CD8-positive, alpha-beta memory T cell (primary cell): ENCODE data around the gene ERICH6. TPM values are rescaled to one million over a fixed set of nuclear protein-coding genes. Genes with fewer than 3 reads are reported as not detected.

Source experiments
- CTCF ChIA-PET: fragments of 350-600 bp; sonication (Branson Sonifier 250); formaldehyde crosslinking; loops from one replicate; lab custom pipeline; 2021; ENCODE audit warnings: antibody characterized with exemption; lab: Charles Lee
- POLR2A ChIA-PET: fragments of 350-600 bp; sonication (Branson Sonifier 250); formaldehyde crosslinking; loops from one replicate; lab custom pipeline; 2021; ENCODE audit warnings: antibody characterized with exemption; lab: Charles Lee
- DNase-seq, 5 donors: peaks; one replicate each; pipeline versions ENCODE4 v3.0.0 to v3.0.0-alpha.2; 2020 to 2022; ENCODE audit warnings: mixed read lengths in 1 of 5
- H3K27ac ChIP-seq: one replicate; pipeline ENCODE4 v1.7.0; 2013; ENCODE audit warnings: low read depth, mild to moderate bottlenecking, low read length, moderate library complexity
- H3K27me3 ChIP-seq: 2 replicates; pipeline ENCODE4 v1.7.0; 2013; ENCODE audit warnings: low read length, mild to moderate bottlenecking; ENCODE audit not compliant: insufficient read depth, poor library complexity, severe bottlenecking
- H3K36me3 ChIP-seq: 2 replicates; pipeline ENCODE4 v1.7.0; 2013; ENCODE audit warnings: mild to moderate bottlenecking, low read length, moderate library complexity; ENCODE audit not compliant: insufficient read depth
- H3K4me1 ChIP-seq: 2 replicates; pipeline ENCODE4 v1.7.0; 2013; ENCODE audit warnings: mild to moderate bottlenecking, low read length, moderate library complexity; ENCODE audit not compliant: insufficient read depth
- H3K4me3 ChIP-seq: 2 replicates; pipeline ENCODE4 v1.7.0; 2013; ENCODE audit warnings: mild to moderate bottlenecking, low read length
- H3K9me3 ChIP-seq: 2 replicates; pipeline ENCODE4 v1.7.0; 2013; ENCODE audit warnings: mild to moderate bottlenecking, low read length
- H3K27ac Mint-ChIP-seq, 8 donors: one replicate each; pipeline ENCODE4 v1.8.0; 2020 to 2021; ENCODE audit warnings: mixed read lengths in 8 of 8, mild to moderate bottlenecking in 6 of 8, inconsistent platforms in 3 of 8, moderate library complexity in 3 of 8
- H3K27me3 Mint-ChIP-seq, 2 donors: one replicate each; pipeline ENCODE4 v1.8.0; 2020 to 2021; ENCODE audit warnings: mixed read lengths in 2 of 2, mild to moderate bottlenecking in 1 of 2, moderate library complexity in 1 of 2
- H3K36me3 Mint-ChIP-seq, 3 donors: one replicate each; pipeline ENCODE4 v1.8.0; 2020 to 2021; ENCODE audit warnings: mixed read lengths in 3 of 3, inconsistent platforms in 1 of 3, mild to moderate bottlenecking in 1 of 3
- H3K4me1 Mint-ChIP-seq, 3 donors: one replicate each; pipeline ENCODE4 v1.8.0; 2020 to 2021; ENCODE audit warnings: mixed read lengths in 3 of 3, inconsistent platforms in 1 of 3, mild to moderate bottlenecking in 1 of 3
- H3K4me3 Mint-ChIP-seq, 7 donors: one replicate each; pipeline ENCODE4 v1.8.0; 2020 to 2021; ENCODE audit warnings: mixed read lengths in 7 of 7, mild to moderate bottlenecking in 6 of 7, moderate library complexity in 4 of 7, inconsistent platforms in 2 of 7
- H3K9me3 Mint-ChIP-seq, 5 donors: one replicate each; pipeline ENCODE4 v1.8.0; 2020 to 2022; ENCODE audit warnings: mixed read lengths in 5 of 5, mild to moderate bottlenecking in 3 of 5, moderate library complexity in 2 of 5, inconsistent platforms in 1 of 5
- polyA plus RNA-seq: library from polyadenylated mRNA; unstranded; fragments of 300-500 nt; fragmentation: Illumina TruSeq; gene quantifications from one replicate; pipeline ENCODE4 v1.2.3, GENCODE V29; 2021
- total RNA-seq, 2 experiments: library from RNA; stranded (reverse); gene quantifications; one replicate each; pipeline ENCODE4 v1.2.3, GENCODE V29; 2021

The ERICH6 gene
- total and polyA plus RNA-seq, 3 experiments from 2014 or later, result 0.39 TPM; not detected in 2

GRCh38 chr3:150733936-150734794 is 30.4 kb upstream of the ERICH6 start:
- H3K4me3 Mint-ChIP-seq, result no peak overlapping the region
- Histone ChIP-seq H3K9me3 (no peaks in the 10 kb centered on the region), H3K27ac (peak overlapping the region; percentile 14), H3K4me1 (peaks cover 3% of the 10 kb centered on the region), H3K36me3 (no peaks in the 10 kb centered on the region), H3K4me3 (no peak overlapping the region), H3K27me3 (no peaks in the 10 kb centered on the region)
- DNase-seq, result no peak
- H3K4me1 Mint-ChIP-seq, result peaks cover 0 to 14% (median 4%) of the 10 kb centered on the region in 3 donors
- H3K27ac Mint-ChIP-seq, result no peak overlapping the region
- ChIA-PET CTCF (interaction anchor here (0.6 to 1.1 kb wide), 4 partner anchors 12 to 547 kb away, joined by 3 read pairs; no protein-coding TSS in a partner anchor), POLR2A (no interaction called here)
- no peaks in the 10 kb centered on the region for H3K27me3 Mint-ChIP-seq
- H3K36me3 Mint-ChIP-seq, result peaks cover 0 to 6% (median 0%) of the 10 kb centered on the region in 3 donors
- no peaks in the 10 kb centered on the region for H3K9me3 Mint-ChIP-seq

GRCh38 chr3:150733373-150733935 is 29.7 kb upstream of the ERICH6 start:
- Histone ChIP-seq H3K9me3 (no peaks in the 10 kb centered on the region), H3K4me1 (no peaks in the 10 kb centered on the region), H3K36me3 (no peaks in the 10 kb centered on the region), H3K27me3 (no peaks in the 10 kb centered on the region), H3K4me3 (no peak overlapping the region), H3K27ac (peak overlapping the region; percentile 14)
- DNase-seq, result no peak
- H3K9me3 Mint-ChIP-seq, result no peaks in the 10 kb centered on the region
- CTCF ChIA-PET, result interaction anchor here (0.9 kb wide), 1 partner anchor 12 kb away, joined by 3 read pairs; no protein-coding TSS in a partner anchor
- no peak overlapping the region for H3K4me3 Mint-ChIP-seq
- H3K4me1 Mint-ChIP-seq, result peaks cover 0 to 7% (median 0%) of the 10 kb centered on the region in 3 donors
- H3K27me3 Mint-ChIP-seq, result no peaks in the 10 kb centered on the region
- peaks cover 0 to 6% (median 0%) of the 10 kb centered on the region in 3 donors for H3K36me3 Mint-ChIP-seq
- peak overlapping the region in 1 of 8 donors; percentile 62 for H3K27ac Mint-ChIP-seq
- POLR2A ChIA-PET, result no interaction called here

- H3K9me3 ChIP-seq, result no peaks in the 10 kb centered on the region
Observed at GRCh38 chr3:150729682-150730360, 26.1 kb upstream of the ERICH6 start.

GRCh38 chr3:150727653-150728502 is 24.2 kb upstream of the ERICH6 start:
- H3K27me3 ChIP-seq, result no peaks in the 10 kb centered on the region
- no peaks in the 10 kb centered on the region for H3K9me3 Mint-ChIP-seq
- no peaks in the 10 kb centered on the region for H3K27me3 Mint-ChIP-seq
- ChIA-PET POLR2A (interaction anchor here (0.5 kb wide), 1 partner anchor 44 kb away, joined by 3 read pairs; no protein-coding TSS in a partner anchor), CTCF (interaction anchor here (2.2 kb wide), 1 partner anchor 60 kb away, joined by 6 read pairs; no protein-coding TSS in a partner anchor)
- peaks cover 0 to 3% (median 0%) of the 10 kb centered on the region in 3 donors for H3K36me3 Mint-ChIP-seq
- H3K9me3 ChIP-seq, result no peaks in the 10 kb centered on the region
- peaks cover 0 to 6% (median 2%) of the 10 kb centered on the region in 3 donors for H3K4me1 Mint-ChIP-seq
- no peak overlapping the region for H3K4me3 ChIP-seq
- no peaks in the 10 kb centered on the region for H3K36me3 ChIP-seq
- H3K4me3 Mint-ChIP-seq, result no peak overlapping the region
- no peaks in the 10 kb centered on the region for H3K4me1 ChIP-seq
- no peak for DNase-seq
- peak overlapping the region; percentile 43 for H3K27ac ChIP-seq
- peak overlapping the region in 1 of 8 donors; percentile 27 for H3K27ac Mint-ChIP-seq

More at GRCh38 chr3:150729682-150730360, 26.1 kb upstream of the ERICH6 start:
- H3K4me3 Mint-ChIP-seq, result no peak overlapping the region
- ChIA-PET POLR2A (interaction anchor here (1.0 kb wide), 1 partner anchor 33 kb away, joined by 5 read pairs; the partner anchor contains the start of gene SIAH2), CTCF (interaction anchor here (1.2 to 2.2 kb wide), 2 partner anchors 31 to 58 kb away, joined by 3 to 6 read pairs; no protein-coding TSS in a partner anchor)
- Histone ChIP-seq H3K27me3 (no peaks in the 10 kb centered on the region), H3K4me3 (no peak overlapping the region), H3K36me3 (no peaks in the 10 kb centered on the region), H3K4me1 (no peaks in the 10 kb centered on the region), H3K27ac (peak overlapping the region; percentile 38)
- no peaks in the 10 kb centered on the region for H3K9me3 Mint-ChIP-seq
- H3K36me3 Mint-ChIP-seq, result peaks cover 0 to 3% (median 0%) of the 10 kb centered on the region in 3 donors
- no peak for DNase-seq
- no peaks in the 10 kb centered on the region for H3K4me1 Mint-ChIP-seq
- no peaks in the 10 kb centered on the region for H3K27me3 Mint-ChIP-seq
- H3K27ac Mint-ChIP-seq, result peak overlapping the region in 1 of 8 donors; percentile 36

GRCh38 chr3:150725548-150725947 is 21.8 kb upstream of the ERICH6 start:
- H3K27me3 ChIP-seq, result no peaks in the 10 kb centered on the region
- ChIA-PET CTCF (no interaction called here), POLR2A (no interaction called here)
- no peak overlapping the region for H3K27ac ChIP-seq
- H3K9me3 Mint-ChIP-seq, result no peaks in the 10 kb centered on the region
- no peaks in the 10 kb centered on the region for H3K9me3 ChIP-seq
- no peak overlapping the region for H3K4me3 Mint-ChIP-seq
- H3K27me3 Mint-ChIP-seq, result no peaks in the 10 kb centered on the region
- H3K4me1 Mint-ChIP-seq, result peaks cover 0 to 14% (median 10%) of the 10 kb centered on the region in 3 donors
- H3K4me3 ChIP-seq, result no peak overlapping the region
- H3K36me3 ChIP-seq, result no peaks in the 10 kb centered on the region
- DNase-seq, result no peak
- H3K27ac Mint-ChIP-seq, result no peak overlapping the region
- H3K4me1 ChIP-seq, result no peaks in the 10 kb centered on the region
- peaks cover 0 to 3% (median 0%) of the 10 kb centered on the region in 3 donors for H3K36me3 Mint-ChIP-seq

GRCh38 chr3:150723946-150724345 is 20.2 kb upstream of the ERICH6 start:
- H3K36me3 Mint-ChIP-seq, result peaks cover 0 to 3% (median 2%) of the 10 kb centered on the region in 3 donors
- ChIA-PET CTCF (interaction anchor here (1.2 kb wide), 1 partner anchor 141 kb away, joined by 3 read pairs; no protein-coding TSS in a partner anchor), POLR2A (no interaction called here)
- peaks cover 0 to 1% of the 10 kb centered on the region in 2 donors for H3K27me3 Mint-ChIP-seq
- no peak for DNase-seq
- no peak overlapping the region for H3K27ac Mint-ChIP-seq
- H3K4me1 ChIP-seq, result no peaks in the 10 kb centered on the region
- H3K9me3 ChIP-seq, result no peaks in the 10 kb centered on the region
- H3K4me3 ChIP-seq, result no peak overlapping the region
- no peaks in the 10 kb centered on the region for H3K9me3 Mint-ChIP-seq
- H3K4me3 Mint-ChIP-seq, result no peak overlapping the region
- no peaks in the 10 kb centered on the region for H3K36me3 ChIP-seq
- H3K27ac ChIP-seq, result no peak overlapping the region
- peaks cover 0 to 14% (median 10%) of the 10 kb centered on the region in 3 donors for H3K4me1 Mint-ChIP-seq
- H3K27me3 ChIP-seq, result no peaks in the 10 kb centered on the region

- Histone ChIP-seq H3K27me3 (no peaks in the 10 kb centered on the region), H3K4me1 (no peaks in the 10 kb centered on the region), H3K4me3 (no peak overlapping the region), H3K36me3 (no peaks in the 10 kb centered on the region), H3K9me3 (no peaks in the 10 kb centered on the region), H3K27ac (no peak overlapping the region)
- H3K9me3 Mint-ChIP-seq, result peaks cover 0 to under 1% (median 0%) of the 10 kb centered on the region in 5 donors
- no peak for DNase-seq
- H3K27me3 Mint-ChIP-seq, result peaks cover 0 to 1% of the 10 kb centered on the region in 2 donors
- H3K4me1 Mint-ChIP-seq, result peaks cover 0 to 14% (median 10%) of the 10 kb centered on the region in 3 donors
- CTCF ChIA-PET, result interaction anchor here (0.8 to 3.7 kb wide), 10 partner anchors 12 to 434 kb away, joined by 3 to 27 read pairs (median 4); partner anchors contain the start of gene SIAH2
- H3K36me3 Mint-ChIP-seq, result peaks cover 0 to 3% (median 2%) of the 10 kb centered on the region in 3 donors
- H3K4me3 Mint-ChIP-seq, result no peak overlapping the region
- POLR2A ChIA-PET, result interaction anchor here (0.7 kb wide), 1 partner anchor 62 kb away, joined by 3 read pairs; no protein-coding TSS in a partner anchor
- no peak overlapping the region for H3K27ac Mint-ChIP-seq
Observed at GRCh38 chr3:150722267-150722666, 18.5 kb upstream of the ERICH6 start.
